ENCODE measurements around the gene KIF16B. TPM values are rescaled to one million over a fixed set of nuclear protein-coding genes. Genes with fewer than 3 reads are reported as not detected.

KIF16B gene
- total RNA-seq, 6 experiments from 2014 or later = 0.31 to 3.4 (median 3.2) TPM

- Mint-ChIP-seq H3K4me1 (ENCODE audit: low read depth) (no peaks in the 10 kb centered on the region), H3K27ac (no peak overlapping the region), H3K27me3 (ENCODE audit: insufficient read depth) (no peaks in the 10 kb centered on the region), H3K36me3 (ENCODE audit: low read depth) (no peaks in the 10 kb centered on the region), H3K4me3 (no peak overlapping the region), H3K9me3 (peaks cover 14% of the 10 kb centered on the region)
- DNase-seq = no peak
- no peak for TF ChIP-seq CTCF (IDR thresholded peaks at IDR 0.05)
Measured at GRCh38 chr20:16498526-16499253, 74.6 kb downstream of the KIF16B start.

GRCh38 chr20:16497896-16498295 lies 75.4 kb downstream of the KIF16B start:
- peaks cover 14% of the 10 kb centered on the region for H3K9me3 Mint-ChIP-seq
- no peak for DNase-seq
- no peaks in the 10 kb centered on the region for H3K36me3 Mint-ChIP-seq (ENCODE audit: low read depth)
- H3K4me1 Mint-ChIP-seq (ENCODE audit: low read depth) = no peaks in the 10 kb centered on the region
- H3K27me3 Mint-ChIP-seq (ENCODE audit: insufficient read depth) = no peaks in the 10 kb centered on the region
- no peak for TF ChIP-seq CTCF (IDR thresholded peaks at IDR 0.05)
- H3K27ac Mint-ChIP-seq = no peak overlapping the region
- no peak overlapping the region for H3K4me3 Mint-ChIP-seq

- no peak overlapping the region for H3K27ac Mint-ChIP-seq
- H3K4me3 Mint-ChIP-seq = no peak overlapping the region
- no peak for TF ChIP-seq CTCF (IDR thresholded peaks at IDR 0.05)
- peaks cover 27% of the 10 kb centered on the region for H3K9me3 Mint-ChIP-seq
- no peak for DNase-seq
- no peaks in the 10 kb centered on the region for H3K27me3 Mint-ChIP-seq (ENCODE audit: insufficient read depth)
- no peaks in the 10 kb centered on the region for H3K4me1 Mint-ChIP-seq (ENCODE audit: low read depth)
- H3K36me3 Mint-ChIP-seq (ENCODE audit: low read depth) = no peaks in the 10 kb centered on the region
Measured at GRCh38 chr20:16493486-16493885, 79.8 kb downstream of the KIF16B start.

- no peak for DNase-seq
- Mint-ChIP-seq H3K27ac (no peak overlapping the region), H3K36me3 (ENCODE audit: low read depth) (no peaks in the 10 kb centered on the region), H3K9me3 (peaks cover 18% of the 10 kb centered on the region), H3K27me3 (ENCODE audit: insufficient read depth) (no peaks in the 10 kb centered on the region), H3K4me3 (no peak overlapping the region), H3K4me1 (ENCODE audit: low read depth) (no peaks in the 10 kb centered on the region)
- TF ChIP-seq CTCF (IDR thresholded peaks at IDR 0.05) = no peak
Measured at GRCh38 chr20:16491294-16491905, 81.8 kb downstream of the KIF16B start.

- no peak for TF ChIP-seq CTCF (IDR thresholded peaks at IDR 0.05)
- no peak overlapping the region for H3K4me3 Mint-ChIP-seq
- no peak for DNase-seq
- no peaks in the 10 kb centered on the region for H3K36me3 Mint-ChIP-seq (ENCODE audit: low read depth)
- no peaks in the 10 kb centered on the region for H3K4me1 Mint-ChIP-seq (ENCODE audit: low read depth)
- H3K27me3 Mint-ChIP-seq (ENCODE audit: insufficient read depth) = no peaks in the 10 kb centered on the region
- H3K27ac Mint-ChIP-seq = no peak overlapping the region
- H3K9me3 Mint-ChIP-seq = peaks cover 18% of the 10 kb centered on the region
Measured at GRCh38 chr20:16490696-16491095, 82.6 kb downstream of the KIF16B start.
